GM19025 (cell line): ENCODE data around the gene PPOX.

Experiments used
- ATAC-seq: cut with Tn5 transposase; IDR thresholded peaks from one replicate; pipeline ENCODE4 v1.9.1; 2021; ENCODE audit warnings: mild to moderate bottlenecking, low read depth, moderate library complexity; ENCODE audit not compliant: unreplicated experiment

The PPOX gene

DNA sequence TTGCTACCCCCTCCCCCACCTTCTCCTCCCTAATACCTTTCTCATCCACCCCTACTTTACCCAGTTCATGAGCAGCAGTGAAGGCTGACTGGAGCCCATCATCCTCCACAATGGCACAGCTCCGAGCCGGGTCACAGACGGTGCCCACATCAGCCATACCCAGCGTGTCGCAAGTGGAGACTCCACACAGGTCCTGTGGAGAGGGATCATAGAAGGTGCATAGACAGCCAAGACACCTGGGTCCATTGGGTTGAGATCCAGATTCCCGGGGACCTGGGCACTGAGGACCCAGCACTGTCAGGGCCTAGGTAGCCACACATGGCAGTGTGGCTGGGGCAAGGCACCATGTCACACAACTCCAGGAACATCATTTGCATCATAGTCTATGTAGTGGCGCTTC is 29.9 kb downstream of the PPOX start:
- ATAC-seq, result no peak

DNA sequence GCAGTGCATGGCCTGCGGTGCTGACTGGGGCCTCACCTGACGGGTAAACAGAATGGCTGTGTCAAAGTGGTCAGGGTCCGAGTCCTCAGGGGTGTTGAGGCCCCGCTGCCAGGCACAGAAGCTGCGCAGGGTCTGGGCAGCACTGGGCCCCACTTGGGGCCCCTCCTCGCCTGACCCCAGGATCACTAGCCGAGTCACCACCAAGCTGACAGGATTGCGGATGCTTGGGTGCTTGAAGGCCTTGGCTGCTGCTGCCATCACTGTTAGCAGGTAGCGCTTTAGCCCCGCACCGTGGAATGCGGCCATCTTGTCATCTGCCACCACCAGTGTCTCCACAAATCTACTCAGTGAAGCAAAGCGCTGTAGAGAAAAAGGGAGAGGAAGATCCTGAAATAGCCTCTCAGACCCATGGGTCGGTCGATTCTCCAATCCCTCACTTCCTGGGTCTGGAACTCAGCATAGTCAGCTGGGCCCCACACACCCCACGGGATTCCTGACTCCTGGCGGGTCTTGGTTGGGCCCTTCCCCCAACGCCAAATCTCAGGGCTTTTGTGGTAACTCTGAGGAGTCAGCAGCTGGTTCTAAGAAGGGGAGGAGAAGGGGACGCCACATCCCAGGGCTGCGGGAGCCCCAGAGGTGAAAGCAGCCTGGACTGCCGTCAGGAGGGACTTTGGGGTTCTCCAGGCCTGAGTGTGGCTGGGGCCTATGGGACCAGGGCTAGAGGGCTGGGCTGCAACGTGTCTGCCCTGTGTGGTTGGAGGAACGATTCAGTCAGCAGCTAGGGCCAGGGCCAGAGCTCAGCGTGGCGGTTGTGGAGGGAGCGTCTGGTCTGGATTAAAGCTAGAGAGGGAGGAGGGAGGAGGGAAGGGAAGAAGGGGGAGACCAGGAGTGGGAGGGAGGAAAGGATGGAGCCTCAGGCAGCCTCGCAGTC is 30.6 kb downstream of the PPOX start:
- ATAC-seq, result no peak

DNA sequence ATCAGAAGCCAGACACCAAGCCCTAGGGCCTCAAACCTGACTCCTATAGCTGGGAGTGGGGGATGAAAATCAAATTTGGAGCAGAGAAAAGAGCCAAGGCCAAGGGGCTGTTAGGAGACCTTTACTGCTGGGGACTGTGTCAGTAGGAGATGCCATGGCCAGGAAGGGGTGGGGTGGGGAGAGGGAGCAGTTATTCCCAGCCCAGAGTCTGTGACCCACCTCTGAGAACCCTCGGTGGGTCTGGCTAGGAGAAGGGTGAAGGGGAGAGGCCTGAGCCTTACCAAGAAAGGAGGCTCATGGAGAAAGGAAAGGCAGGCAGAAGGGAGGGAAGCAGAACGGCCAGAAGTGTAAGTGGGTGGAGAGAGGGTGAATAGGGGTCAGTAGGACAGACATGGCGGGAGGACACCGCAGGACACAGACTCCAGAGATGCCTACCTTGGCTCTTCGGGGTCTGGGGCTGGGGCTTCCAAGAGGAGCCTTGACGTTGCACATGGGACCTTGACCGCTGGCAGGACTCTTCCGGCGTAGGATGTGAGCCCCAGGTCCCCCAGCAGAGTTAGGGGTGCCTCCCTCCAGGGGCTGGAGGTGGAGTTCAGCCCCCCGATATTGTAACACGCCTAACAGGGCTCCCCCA is 31.5 kb downstream of the PPOX start:
- no peak for ATAC-seq

DNA sequence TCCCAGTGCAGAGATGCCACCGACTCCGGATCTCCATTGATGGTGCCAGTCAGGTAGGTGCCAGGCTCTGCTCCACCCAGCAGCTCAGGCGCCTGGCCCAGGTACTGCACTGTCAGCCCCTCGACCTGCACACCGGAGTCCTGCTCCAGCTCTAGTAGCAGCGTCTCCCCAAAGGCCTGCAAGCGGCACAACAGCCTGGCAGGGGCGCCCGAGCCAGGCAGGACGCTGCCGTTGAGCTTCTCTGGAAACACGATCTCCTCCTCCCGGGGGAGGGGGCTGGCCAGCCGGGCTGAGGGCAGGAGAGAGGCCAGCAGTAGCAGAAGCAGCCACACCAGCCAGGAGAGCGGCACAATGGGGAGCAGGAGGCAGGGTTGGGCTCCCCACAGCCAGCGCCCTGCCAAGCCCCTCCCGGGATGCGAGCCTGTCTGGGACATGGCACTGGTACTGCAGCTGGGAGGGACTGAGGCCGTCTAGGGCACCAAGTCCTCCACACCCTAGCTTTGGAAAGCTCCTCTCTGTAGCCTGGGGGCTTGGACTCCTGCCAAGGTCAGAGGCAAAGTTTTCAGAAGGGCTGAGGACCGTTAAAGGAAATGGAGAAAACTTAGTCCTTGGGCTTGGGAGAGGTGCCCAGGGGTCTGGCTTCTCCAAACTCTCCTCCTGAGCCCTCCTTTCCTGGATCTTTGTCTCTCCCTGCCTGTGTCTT is 32.1 kb downstream of the PPOX start:
- no peak for ATAC-seq

DNA sequence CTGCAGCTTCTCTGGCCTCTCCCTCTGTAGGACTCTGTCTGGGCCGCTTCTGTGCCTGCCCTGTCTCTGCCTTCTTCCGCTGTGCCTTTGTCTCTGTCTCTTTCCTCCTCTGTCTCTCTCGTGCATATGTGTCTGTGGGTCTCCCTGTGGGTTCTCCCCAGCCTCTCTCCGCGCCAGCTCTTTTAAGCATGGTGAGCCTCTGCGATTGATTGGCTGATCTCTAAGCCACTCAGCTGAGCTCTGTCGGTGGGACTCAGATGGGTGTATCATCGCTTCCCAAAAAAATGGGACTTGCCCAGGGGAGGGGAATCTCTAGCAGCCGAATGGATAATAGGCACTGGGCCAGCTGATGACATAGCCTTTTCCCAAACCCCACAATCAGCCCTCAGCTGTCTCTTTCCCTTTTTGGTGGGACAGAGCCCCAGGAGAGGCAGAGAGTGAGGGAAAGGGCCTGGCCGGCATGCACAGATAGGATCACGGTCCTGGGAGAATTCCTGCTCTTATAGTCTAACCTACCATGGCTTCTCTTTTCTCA is 32.7 kb downstream of the PPOX start, which contains the start of gene ADAMTS4:
Gene ADAMTS4, minus strand, starts transcription at position 158 of the 535 bp plus-strand sequence. CDS start 427 bp downstream, outside the sequence.
- ATAC-seq, result no peak

DNA sequence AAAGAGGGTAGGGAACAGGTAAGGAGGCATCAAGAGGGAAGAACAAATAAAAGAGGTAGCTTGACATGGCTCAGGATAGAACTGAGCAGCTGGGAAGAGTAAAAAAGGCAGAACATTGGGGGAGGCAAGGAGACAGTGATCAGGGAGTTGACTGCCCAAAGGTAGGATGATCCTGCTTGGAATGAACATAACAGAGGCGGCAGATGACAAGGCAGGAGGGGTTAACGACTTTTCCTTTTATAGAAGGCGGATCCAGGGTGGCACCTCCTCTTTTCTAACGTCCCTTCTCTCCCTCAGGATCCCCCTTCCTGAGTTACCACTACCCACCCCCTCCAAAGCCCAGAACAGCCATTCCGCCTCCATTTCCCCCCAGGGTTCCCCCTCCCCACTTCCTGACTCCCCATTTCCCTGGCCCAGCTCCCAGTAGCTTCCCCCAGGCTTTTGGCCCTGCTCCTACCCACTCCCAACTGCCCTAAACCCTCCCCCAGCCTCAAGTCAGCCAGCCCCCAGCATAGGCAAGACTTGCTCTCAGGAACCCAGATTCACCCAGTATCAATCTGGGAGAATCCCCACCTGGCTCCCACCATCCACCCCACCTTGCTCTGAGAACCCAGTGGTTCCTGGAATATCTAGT is 33.4 kb downstream of the PPOX start:
- ATAC-seq, result no peak

DNA sequence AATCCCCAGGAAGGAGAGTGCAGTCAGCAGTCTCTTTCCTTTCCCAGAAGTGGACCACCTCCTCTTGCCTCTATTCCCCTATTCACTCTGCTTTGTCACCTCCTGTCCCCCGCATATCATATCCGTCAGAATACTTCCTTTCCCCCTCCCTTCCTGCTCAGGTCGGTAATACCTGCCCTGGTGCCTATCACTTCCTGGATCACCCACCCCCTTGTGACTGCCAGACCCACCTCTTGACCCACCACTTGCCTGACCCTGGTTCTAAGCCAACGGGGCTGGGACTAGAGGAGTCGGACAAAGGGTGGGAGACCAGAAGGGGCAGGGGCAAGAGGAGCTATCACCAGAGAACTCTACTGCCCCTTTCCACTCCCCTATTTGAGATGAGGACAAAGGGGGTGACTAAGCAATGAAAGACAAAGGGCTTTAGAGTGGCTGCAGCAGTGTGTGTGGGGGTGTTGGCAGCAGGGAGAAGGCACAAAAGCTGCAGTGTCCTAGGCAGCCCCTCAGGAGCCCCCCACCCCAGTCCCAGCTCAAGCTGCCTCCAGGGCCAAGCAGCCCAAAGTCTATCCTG is 34.3 kb downstream of the PPOX start:
- no peak for ATAC-seq

DNA sequence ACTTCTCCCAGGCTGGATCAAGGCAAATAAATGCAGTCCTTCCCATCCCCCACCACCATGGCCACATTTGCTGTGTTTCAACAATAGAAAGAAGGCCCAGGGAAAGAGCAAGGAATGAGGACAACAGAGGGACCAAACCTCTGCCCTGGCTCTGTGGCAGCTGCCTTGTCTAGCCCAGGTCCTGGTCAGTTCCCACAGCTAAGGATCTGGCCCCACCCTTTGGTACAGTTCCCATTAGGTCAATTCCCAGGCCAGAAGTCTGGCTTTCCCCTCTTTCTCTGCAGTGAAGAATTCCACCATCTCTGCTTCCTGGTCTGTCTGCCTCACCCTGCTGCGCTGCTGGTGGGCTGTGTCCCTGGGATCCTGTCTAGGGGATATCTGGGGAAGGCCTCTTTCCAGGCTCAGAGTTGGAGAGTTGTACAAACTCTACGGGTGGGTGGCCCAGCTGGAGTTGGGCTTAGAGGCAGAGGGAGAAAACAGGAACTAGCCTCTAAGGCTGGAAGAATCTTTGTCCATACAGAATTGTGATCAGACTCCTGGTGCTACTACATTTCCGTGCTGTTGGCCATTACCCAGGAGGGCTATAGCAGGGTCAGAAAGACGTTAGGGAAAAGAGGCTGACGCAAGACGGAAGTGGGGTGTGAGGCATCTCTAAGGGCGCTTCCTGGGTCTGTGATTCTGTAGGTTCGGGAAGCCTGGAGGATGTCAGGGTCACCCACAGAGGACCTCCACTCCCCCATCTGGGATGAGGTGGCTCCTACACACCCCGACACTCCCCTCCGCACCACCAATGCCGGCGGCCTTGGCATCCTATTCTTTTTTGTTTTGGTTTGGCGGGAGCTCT is 35.0 kb downstream of the PPOX start:
- no peak for ATAC-seq

DNA sequence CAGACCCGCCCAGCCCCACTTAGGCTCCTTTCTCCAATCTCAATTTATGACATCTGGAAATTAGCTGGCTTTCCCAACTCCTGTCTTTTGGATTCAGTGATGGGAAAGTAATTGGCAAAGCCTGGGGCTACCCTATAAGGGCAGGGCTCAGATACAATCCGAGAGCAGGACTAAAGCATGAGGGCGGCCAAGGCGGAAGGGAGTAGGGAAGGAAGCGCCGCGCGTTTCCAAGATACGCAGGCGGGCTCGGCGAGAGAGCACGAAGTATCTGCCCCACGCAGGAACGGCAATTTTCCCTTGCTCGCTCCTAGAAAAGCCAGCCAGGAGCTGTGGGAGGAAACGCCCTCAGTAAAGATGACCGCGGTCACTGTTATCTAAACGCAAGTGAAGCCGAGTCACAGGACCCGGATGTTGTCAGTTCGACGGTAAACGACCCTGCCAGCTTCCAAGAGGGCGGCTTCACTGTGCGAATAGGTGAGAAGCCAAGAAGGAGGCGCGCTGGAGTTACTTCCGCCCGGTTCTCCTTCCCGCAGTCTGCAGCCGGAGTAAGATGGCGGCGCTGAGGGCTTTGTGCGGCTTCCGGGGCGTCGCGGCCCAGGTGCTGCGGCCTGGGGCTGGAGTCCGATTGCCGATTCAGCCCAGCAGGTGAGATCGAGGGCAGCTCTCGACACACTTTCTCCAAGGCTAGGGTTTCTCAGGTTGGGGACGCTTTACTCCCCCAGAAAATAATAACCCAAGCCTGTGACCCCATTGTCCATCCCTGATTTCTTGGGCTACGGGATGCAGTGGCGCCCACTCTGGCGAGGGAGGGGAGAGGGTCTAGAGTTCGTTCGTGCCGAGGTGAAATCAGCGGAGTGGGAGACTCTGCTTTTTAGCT is 35.8 kb downstream of the PPOX start, which contains the start of gene NDUFS2:
Gene NDUFS2, plus strand, starts transcription at position 532 of the 877 bp plus-strand sequence. Its CDS starts 19 bp downstream, at position 551.
- ATAC-seq, result peak; percentile 99

DNA sequence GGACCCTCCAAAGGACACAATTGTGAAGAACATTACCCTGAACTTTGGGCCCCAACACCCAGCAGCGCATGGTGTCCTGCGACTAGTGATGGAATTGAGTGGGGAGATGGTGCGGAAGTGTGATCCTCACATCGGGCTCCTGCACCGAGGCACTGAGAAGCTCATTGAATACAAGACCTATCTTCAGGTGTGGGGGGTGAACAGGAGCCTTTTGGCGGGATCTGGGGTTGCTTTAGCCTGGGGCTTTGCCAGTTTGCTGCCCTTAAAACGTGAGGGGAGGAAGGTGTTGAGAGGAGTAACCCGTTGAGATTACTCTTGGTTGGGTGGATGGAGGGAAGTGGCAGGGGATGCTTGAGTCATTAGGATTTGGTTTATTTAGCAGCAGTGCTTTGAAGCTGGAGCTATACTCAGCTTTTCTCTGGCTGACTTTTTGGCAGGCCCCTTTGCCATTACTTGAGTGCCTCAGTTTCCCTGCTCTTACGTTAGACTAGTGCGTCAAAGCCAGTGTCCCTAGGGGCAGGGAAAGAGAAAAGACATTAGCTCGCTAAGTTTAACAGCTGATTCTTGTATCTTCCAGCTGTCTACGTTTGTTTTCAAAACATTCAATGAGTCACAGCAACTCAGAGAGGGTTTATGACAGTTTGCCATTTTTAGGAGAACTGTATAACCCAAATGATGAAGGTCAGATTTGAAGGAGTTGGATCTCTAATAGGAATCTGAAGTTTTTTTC is 40.4 kb downstream of the PPOX start:
- no peak for ATAC-seq

DNA sequence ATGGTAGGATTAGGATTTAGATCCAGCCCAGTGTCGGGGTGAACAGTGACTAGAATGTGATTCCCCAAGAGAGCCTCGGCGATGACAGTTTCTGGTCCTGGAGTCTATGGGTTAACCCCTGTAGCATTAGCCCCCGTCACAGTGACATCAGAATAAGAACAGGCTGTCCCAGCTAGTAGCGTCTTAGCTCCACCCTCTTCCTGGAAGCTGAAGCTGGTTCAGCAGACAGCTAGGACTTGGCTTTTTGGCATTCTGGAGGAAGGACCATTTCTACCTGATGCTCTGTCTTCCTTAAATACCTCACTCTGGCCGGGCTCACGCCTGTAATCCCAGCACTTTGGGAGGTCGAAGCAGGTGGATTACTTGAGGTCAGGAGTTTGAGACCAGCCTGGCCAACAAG is 40.9 kb downstream of the PPOX start:
- ATAC-seq, result no peak

DNA sequence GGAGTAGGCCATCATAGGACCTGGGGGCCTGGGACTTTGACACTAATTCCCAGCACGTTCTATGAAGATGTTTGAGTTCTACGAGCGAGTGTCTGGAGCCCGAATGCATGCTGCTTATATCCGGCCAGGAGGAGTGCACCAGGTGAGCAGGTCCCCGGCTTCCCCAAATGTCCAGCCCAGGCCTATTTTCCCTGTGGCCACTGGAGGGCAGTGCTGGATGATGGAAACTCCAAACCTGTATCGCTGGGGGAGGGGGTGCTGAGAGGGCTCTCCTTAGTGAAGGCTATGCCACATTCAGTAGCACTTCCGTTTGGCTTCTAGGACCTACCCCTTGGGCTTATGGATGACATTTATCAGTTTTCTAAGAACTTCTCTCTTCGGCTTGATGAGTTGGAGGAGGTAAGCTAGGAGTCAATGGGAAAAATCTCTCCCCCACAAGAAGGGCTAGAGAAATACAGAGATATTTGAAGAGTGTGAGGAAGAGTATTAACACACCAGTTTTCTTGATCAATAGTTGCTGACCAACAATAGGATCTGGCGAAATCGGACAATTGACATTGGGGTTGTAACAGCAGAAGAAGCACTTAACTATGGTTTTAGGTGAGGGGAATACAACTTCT is 43.7 kb downstream of the PPOX start:
- no peak for ATAC-seq

DNA sequence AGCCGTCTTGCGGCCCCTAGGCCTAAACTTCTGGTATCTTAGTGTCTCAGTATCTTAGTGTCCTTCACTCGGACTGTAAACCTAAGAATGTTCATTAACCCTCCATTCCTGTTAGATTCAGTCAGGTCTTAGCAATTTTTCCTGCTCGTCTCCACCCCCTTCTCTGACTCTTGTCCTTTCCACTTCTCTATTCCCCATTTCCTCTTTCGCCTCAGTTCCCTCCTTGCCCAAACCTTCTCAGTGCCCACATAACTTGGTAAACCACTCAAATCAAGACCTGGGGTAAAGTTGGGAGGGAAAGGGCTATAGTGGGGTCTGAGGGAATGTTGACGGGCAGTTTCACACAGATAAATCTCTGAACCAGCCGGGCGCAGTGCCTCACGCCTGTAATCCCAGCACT is 48.1 kb downstream of the PPOX start:
- ATAC-seq, result no peak

DNA sequence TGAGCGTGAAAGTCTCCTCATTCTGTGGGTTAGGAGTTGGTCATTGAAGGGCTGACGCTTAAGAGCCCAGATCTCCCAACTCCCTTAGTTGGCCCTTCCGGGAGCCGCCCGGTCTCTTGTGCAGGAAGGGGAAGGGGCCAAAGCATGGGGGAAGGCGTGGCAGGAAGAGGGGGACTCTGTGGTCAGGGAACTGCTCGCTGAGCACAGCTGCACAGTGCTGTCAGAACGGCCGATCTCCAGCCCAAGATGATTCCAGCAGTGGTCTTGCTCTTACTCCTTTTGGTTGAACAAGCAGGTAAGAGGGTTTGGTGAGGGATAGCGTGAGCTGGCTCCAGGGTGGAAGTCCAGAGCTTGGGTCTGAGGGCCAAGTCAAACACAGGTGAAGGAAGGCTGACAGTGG is 48.9 kb downstream of the PPOX start, which contains the start of gene FCER1G:
Gene FCER1G, plus strand, starts transcription at position 220 of the 400 bp plus-strand sequence. Its CDS starts 27 bp downstream, at position 247.
- no peak for ATAC-seq

DNA sequence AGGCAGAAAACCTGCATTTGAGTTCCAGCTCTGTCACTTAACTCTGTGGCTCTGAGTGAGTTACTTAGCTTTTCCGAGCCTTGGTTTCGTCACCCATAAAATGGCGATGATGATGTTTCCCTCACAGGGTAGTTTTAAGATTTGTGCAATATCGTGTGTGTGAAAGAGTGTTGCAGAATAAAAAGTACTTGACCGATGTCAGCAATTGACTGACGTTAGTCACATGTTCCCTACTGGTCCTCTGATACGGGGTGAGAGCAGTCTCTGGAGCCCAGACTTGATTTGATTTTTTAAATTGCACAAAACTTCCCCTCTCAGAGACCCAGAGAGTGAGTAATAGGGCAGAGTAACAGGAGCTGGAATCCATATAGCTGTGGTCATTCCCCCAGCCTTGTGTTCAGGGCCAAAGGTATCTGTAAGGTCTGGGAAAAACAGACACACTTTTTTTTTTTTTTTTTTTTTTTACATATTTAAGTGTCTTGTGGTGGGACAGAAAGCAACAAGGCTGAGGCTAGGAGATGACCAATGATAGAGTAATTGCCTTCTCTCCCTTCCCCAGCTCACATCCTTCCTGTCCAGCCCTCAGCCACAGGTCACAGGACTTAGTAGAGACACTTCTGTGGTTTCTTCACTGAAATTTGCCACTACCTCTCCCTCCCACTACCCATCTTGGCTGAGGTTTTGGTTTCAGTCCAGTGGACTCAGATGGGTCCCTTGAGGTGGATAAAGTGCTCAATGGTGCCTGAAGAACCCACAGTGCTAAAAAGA is 50.9 kb downstream of the PPOX start:
- ATAC-seq, result peak; percentile 80

DNA sequence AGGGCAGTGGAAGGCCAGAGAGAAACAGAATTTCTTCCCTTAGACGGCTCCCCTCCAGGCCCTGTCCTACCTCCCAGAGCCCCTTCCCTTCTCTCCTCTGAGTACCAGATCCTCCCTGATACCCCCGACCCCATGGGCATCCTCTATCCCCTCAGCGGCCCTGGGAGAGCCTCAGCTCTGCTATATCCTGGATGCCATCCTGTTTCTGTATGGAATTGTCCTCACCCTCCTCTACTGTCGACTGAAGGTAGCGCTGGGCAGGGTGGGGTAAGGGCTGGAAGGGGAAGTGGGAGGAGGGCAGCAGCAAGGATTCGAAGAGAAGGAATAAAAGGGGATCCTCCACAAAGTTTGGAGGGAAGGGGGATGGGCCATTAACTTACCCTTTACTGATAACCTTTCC is 51.6 kb downstream of the PPOX start:
- no peak for ATAC-seq
